Activated T-helper 1 cell treated with anti-CD3 and anti-CD28 coated beads, Interleukin-12 subunit alpha, Interleukin-12 subunit beta, Interleukin-2, Interleukin-4 antibody, amounts not matched to agents 30 ng/mL and 10 ng/mL and 1 ng/mL, durations not matched to agents 14 hours and 24 hours and 36 hours (primary cell): Measurements from ENCODE around the gene RFWD3. TPM values are rescaled to one million over a fixed set of nuclear protein-coding genes. Genes with fewer than 3 reads are reported as not detected.

Experiments
- DNase-seq: peaks from one replicate; pipeline ENCODE4 v3.0.0; 2021; ENCODE audit warnings: low spot score
- H3K27ac Mint-ChIP-seq: one replicate; pipeline ENCODE4 v1.8.0; 2021; ENCODE audit warnings: mild to moderate bottlenecking, mixed read lengths
- H3K27me3 Mint-ChIP-seq: one replicate; pipeline ENCODE4 v1.8.0; 2022; ENCODE audit warnings: mild to moderate bottlenecking, moderate library complexity, mixed read lengths; ENCODE audit not compliant: insufficient read depth
- H3K36me3 Mint-ChIP-seq: one replicate; pipeline ENCODE4 v1.8.0; 2021; ENCODE audit warnings: low read depth, mixed read lengths
- H3K4me1 Mint-ChIP-seq: one replicate; pipeline ENCODE4 v1.8.0; 2021; ENCODE audit warnings: low read depth, mixed read lengths
- H3K4me3 Mint-ChIP-seq: one replicate; pipeline ENCODE4 v1.8.0; 2021; ENCODE audit warnings: mild to moderate bottlenecking, moderate library complexity, mixed read lengths
- H3K9me3 Mint-ChIP-seq: one replicate; pipeline ENCODE4 v1.8.0; 2021; ENCODE audit warnings: mixed read lengths
- intact Hi-C: fragments of 100-400 bp; cut with micrococcal nuclease; formaldehyde crosslinking; loops from one replicate; pipeline ENCODE4 v1.15.1; 2024
- total RNA-seq: library from RNA; stranded (reverse); gene quantifications from 2 replicates; pipeline ENCODE4 v1.2.3, GENCODE V29; 2022

The RFWD3 gene
- total RNA-seq, 1 donor from 2014 or later, result 112 TPM

DNA sequence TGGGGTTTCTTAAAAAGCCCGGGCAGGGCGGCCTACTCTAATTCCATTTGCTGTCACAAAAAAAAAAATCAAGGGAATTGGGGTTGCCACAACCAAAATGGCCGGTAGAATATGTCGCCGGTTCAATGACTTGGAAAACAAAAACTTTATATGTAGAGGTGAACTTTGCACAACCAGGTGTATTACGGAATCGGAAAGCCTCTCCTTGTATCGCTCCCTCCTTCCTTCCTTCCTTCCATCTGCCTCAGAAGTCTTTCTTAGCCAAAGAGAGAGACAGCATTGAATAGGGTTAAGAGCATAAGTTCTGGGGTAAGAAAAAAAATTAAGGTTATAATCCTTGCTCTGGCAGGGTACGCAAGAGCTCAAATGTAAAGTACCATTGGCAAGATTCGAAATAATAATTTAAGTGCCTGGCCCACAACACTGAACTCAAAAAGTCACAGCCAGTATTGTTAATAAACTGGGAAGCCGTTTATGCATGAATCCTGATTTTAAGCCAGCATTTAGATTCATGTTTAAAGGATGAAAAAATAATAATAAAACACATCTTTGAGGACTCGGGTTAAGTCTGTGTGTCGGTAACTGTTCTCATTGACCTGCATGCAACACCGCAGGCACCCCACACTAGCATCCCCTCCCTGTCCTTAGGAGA lies 59.2 kb downstream of the RFWD3 start:
- peak overlapping the region; percentile 92 for H3K4me3 Mint-ChIP-seq
- no peak for DNase-seq
- intact Hi-C loops, result loop anchor here (1.0 to 10.0 kb wide), 14 partner anchors 20 to 1037 kb away; partner anchors contain the start of genes CFDP1, KARS1, MLKL and PSMD7
- peaks cover 60% of the 10 kb centered on the region for H3K4me1 Mint-ChIP-seq
- H3K27me3 Mint-ChIP-seq, result no peaks in the 10 kb centered on the region
- H3K27ac Mint-ChIP-seq, result peak overlapping the region; percentile 77
- peaks cover 3% of the 10 kb centered on the region for H3K9me3 Mint-ChIP-seq
- peaks cover 15% of the 10 kb centered on the region for H3K36me3 Mint-ChIP-seq

GRCh38 chr16:74606521-74607309 lies 60.0 kb downstream of the RFWD3 start, which contains the start of gene GLG1:
Gene GLG1 (minus strand): TSS chr16:74607114. CDS start chr16:74607094, 20 bp downstream.
- H3K4me1 Mint-ChIP-seq, result peaks cover 64% of the 10 kb centered on the region

DNA sequence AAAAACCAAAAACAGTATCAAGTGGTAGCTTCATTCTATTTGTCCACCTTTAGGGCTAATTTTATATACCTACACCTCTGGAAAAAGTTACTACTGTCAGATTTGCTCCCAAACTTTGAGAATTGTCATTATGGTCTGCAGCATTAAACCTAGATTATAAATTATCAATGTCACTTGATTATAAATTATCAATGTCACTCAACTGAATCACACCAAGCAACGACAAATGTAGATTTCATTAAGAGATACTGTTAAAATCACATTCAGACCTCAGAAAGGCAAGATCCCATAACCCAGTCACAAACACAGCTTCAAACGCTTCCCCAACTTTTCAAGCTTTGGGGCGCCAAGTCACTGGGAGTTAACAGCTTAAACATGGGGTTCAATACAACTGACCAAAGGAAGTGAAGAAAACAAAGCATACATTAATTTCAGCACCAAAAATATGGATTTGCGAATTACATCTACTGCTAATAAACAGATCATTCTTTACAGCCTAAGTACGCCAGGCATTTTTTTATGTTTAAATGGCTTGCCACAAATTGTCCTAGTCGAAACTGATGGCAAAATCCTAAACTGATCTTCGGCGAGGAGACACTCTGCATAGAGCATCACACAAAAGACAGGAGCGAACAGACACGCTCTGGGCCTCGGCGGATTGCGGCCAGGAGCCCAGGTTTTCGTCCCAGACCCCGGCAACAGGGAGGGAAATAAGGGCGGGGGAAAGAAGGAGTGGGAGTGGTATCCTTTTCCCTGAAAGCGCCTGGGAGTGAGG lies 60.7 kb downstream of the RFWD3 start:
- no peak for DNase-seq
- intact Hi-C loops, result loop anchor here (2.0 to 10.0 kb wide), 6 partner anchors 95 to 1039 kb away; partner anchors contain the start of genes CFDP1, KARS1, MLKL and TERF2IP
- Mint-ChIP-seq H3K27me3 (no peaks in the 10 kb centered on the region), H3K4me1 (peaks cover 72% of the 10 kb centered on the region), H3K9me3 (peaks cover 3% of the 10 kb centered on the region), H3K4me3 (peak overlapping the region; percentile 92), H3K36me3 (peaks cover 15% of the 10 kb centered on the region), H3K27ac (peak overlapping the region; percentile 92)

More at GRCh38 chr16:74606521-74607309, 60.0 kb downstream of the RFWD3 start, which contains the start of gene GLG1:
- peaks cover 3% of the 10 kb centered on the region for H3K9me3 Mint-ChIP-seq
- H3K4me3 Mint-ChIP-seq, result peak within 1 kb of the TSS; percentile 92
- H3K27me3 Mint-ChIP-seq, result no peaks in the 10 kb centered on the region
- H3K36me3 Mint-ChIP-seq, result peaks cover 15% of the 10 kb centered on the region
- peak within 1 kb of the TSS; percentile 92 for H3K27ac Mint-ChIP-seq
- intact Hi-C loops, result loop anchor here (1.0 to 10.0 kb wide), 14 partner anchors 21 to 1038 kb away; partner anchors contain the start of genes CFDP1, KARS1, MLKL and PSMD7
- DNase-seq, result peak; percentile 89

- Mint-ChIP-seq H3K4me1 (peaks cover 78% of the 10 kb centered on the region), H3K27ac (peak overlapping the region; percentile 92)
Observed at GRCh38 chr16:74605332-74605731, 61.3 kb downstream of the RFWD3 start.

DNA sequence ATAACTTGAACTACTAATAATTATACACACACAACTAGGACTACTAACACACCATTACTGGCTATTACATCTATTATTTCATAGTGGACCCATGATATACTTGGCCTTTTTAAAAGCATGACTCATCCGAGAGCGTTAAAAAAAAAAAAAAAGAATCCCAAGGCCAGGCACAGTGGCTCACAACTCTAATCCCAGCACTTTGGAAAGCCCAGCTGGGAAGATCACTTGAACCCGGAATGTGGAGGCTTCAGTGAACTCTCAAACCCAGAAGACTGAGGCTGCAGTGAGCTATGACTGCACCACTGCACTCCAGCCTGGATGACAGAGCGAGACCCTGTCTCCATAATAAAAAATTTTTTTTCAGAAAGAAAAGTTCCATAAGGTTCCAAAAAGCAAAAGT lies 62.8 kb downstream of the RFWD3 start:
- peaks cover under 1% of the 10 kb centered on the region for H3K9me3 Mint-ChIP-seq
- no peaks in the 10 kb centered on the region for H3K27me3 Mint-ChIP-seq
- H3K36me3 Mint-ChIP-seq, result peaks cover 17% of the 10 kb centered on the region
- H3K27ac Mint-ChIP-seq, result peak overlapping the region; percentile 18
- peak overlapping the region; percentile 92 for H3K4me3 Mint-ChIP-seq
- intact Hi-C loops, result loop anchor here (5.0 to 10.0 kb wide), 2 partner anchors 37 to 1041 kb away; partner anchors contain the start of genes KARS1 and TERF2IP
- DNase-seq, result no peak
- peaks cover 86% of the 10 kb centered on the region for H3K4me1 Mint-ChIP-seq

More at GRCh38 chr16:74605332-74605731, 61.3 kb downstream of the RFWD3 start:
- no peak for DNase-seq
- intact Hi-C loops, result loop anchor here (5.0 to 10.0 kb wide), 4 partner anchors 113 to 1039 kb away; partner anchors contain the start of genes CFDP1, KARS1 and TERF2IP
- Mint-ChIP-seq H3K36me3 (peaks cover 15% of the 10 kb centered on the region), H3K9me3 (peaks cover 3% of the 10 kb centered on the region), H3K4me3 (peak overlapping the region; percentile 92), H3K27me3 (no peaks in the 10 kb centered on the region)

DNA sequence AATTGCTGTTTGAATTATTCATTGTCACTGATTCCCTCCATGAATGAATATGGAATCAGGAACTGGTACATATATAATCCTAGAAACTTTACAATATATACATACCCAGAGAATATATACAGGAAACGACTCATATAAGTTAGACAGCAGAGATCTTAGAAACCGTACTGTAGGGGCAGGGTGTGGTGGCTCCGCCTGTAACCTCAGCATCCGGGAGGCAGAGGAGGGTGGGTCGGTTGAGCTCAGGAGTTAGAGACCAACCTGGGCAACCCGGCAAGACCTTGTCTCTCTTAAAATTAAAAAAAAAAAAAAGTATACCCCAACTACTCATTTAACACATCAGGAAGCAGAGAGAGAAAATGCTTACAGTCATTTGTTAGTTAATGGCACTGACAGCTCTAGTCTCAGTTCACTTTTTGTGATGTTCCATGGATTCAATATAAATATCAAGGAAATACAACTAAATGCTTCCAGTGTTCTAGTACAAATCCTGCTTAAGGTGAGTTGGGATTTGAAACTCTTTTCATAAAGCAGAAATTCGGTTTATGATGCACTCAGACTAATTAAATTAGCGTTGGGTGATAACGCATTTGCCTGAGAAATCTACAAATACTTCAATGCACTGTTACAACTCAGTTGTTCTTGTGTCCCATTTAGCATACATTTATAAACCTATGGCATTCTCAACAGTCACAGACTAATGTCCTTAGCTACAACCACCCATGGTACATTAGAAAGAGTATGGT lies 65.4 kb downstream of the RFWD3 start:
- Mint-ChIP-seq H3K4me3 (peak overlapping the region; percentile 77), H3K27me3 (no peaks in the 10 kb centered on the region), H3K4me1 (peaks cover 70% of the 10 kb centered on the region), H3K27ac (peak overlapping the region; percentile 77), H3K9me3 (no peaks in the 10 kb centered on the region), H3K36me3 (peaks cover 23% of the 10 kb centered on the region)
- DNase-seq, result peak; percentile 66
- intact Hi-C loops, result loop anchor here (1.0 to 10.0 kb wide), 3 partner anchors 23 to 1044 kb away; partner anchors contain the start of genes KARS1 and TERF2IP

DNA sequence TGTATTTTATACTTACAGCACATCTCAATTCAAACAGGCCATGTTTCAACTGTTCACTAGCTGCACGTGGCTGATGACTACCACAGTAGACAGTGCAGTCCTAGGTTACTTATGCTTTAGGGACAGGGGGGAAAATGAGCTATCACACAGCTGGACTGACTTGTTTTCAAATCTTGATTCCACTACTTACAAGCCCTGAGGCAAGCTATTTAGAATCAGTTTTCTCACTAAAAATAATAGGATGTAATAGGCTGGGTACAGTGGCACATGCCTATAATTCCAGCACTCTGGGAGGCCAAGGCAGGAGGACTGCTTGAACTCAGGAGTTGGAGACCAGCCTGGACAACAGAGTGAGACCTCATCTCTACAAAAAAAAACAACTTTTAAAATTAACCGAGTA lies 70.1 kb downstream of the RFWD3 start:
- Mint-ChIP-seq H3K27ac (no peak overlapping the region), H3K4me1 (peaks cover 39% of the 10 kb centered on the region)

DNA sequence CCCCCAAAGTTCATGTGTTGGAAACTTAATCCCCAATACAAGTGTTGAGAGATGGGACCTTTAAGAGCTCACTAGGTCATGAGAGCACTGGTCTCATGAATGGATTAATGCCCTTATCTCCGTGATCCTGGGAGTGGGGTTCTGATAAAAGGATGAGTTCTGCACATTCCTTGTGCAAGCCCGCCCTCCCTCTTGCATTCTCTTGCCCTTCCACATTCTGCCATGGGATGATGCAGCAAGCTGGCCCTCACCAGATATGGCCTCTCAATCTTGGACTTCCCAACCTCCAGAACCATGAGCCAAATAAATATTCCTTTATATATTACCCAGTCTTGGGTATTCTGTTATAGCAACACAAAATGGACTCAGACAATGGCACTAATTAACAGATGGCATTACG lies 73.8 kb downstream of the RFWD3 start:
- intact Hi-C loops, result no loop called here
- H3K9me3 Mint-ChIP-seq, result no peaks in the 10 kb centered on the region
- H3K4me3 Mint-ChIP-seq, result no peak overlapping the region
- no peak overlapping the region for H3K27ac Mint-ChIP-seq
- no peaks in the 10 kb centered on the region for H3K27me3 Mint-ChIP-seq
- no peak for DNase-seq
- H3K36me3 Mint-ChIP-seq, result peaks cover 8% of the 10 kb centered on the region
- H3K4me1 Mint-ChIP-seq, result peaks cover 19% of the 10 kb centered on the region

More for the DNA sequence above, 70.1 kb downstream of the RFWD3 start:
- Mint-ChIP-seq H3K4me3 (no peak overlapping the region), H3K9me3 (no peaks in the 10 kb centered on the region), H3K27me3 (no peaks in the 10 kb centered on the region), H3K36me3 (peaks cover 14% of the 10 kb centered on the region)
- intact Hi-C loops, result no loop called here
- DNase-seq, result no peak

GRCh38 chr16:74591876-74592650 lies 74.6 kb downstream of the RFWD3 start:
- Mint-ChIP-seq H3K27me3 (no peaks in the 10 kb centered on the region), H3K9me3 (no peaks in the 10 kb centered on the region), H3K27ac (no peak overlapping the region), H3K36me3 (peaks cover 11% of the 10 kb centered on the region), H3K4me3 (no peak overlapping the region), H3K4me1 (peaks cover 22% of the 10 kb centered on the region)
- intact Hi-C loops, result no loop called here
- no peak for DNase-seq

DNA sequence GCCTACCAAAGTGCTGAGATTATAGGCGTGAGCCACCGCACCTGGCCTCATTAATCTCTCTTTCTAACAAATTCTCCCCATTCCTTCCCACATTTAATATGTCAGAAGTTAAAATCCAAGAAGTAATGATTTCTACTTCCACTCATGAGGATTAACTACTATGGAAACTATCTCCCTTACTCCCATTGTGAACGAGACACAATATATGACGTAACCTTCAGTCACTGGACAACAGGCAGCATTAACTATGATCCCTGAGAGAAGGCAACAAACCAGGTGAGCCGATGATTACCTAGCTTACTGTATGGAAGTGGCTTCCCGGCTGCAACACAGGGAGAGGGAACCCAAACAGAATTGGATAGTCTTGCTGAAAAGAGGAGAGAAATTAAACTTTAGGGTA lies 79.7 kb downstream of the RFWD3 start:
- no peak for DNase-seq
- Mint-ChIP-seq H3K4me1 (peaks cover 18% of the 10 kb centered on the region), H3K36me3 (peaks cover 12% of the 10 kb centered on the region), H3K4me3 (no peak overlapping the region), H3K27me3 (no peaks in the 10 kb centered on the region), H3K9me3 (no peaks in the 10 kb centered on the region), H3K27ac (no peak overlapping the region)
- intact Hi-C loops, result no loop called here

DNA sequence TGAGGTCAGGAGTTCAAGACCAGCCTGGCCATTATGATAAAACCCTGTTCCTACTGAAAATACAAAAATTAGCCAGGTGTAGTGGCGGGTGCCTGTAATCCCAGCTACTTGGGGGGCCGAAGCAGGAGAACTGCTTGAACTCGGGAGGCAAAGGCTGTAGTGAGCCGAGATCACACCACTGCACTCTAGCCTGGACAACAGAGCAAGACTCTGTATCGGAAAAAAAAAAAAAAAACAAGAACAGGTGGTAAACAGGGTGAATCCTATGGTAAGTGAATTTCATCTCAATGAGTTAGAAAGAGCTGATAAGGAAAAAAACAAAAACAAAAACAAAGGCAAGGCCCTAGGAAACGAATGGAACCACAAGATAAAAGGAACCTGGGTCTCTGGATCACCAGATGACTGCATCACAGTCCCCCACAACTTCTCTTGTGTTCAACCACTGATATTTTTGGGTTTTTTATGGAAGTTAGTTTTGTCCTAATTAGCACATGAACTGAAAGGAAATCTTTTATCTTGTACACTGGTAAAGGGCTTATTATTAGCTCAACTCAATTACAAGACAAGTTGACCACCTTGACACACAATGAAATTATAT lies 80.7 kb downstream of the RFWD3 start:
- Mint-ChIP-seq H3K4me1 (peaks cover 21% of the 10 kb centered on the region), H3K27ac (no peak overlapping the region), H3K27me3 (no peaks in the 10 kb centered on the region), H3K4me3 (no peak overlapping the region), H3K36me3 (peaks cover 12% of the 10 kb centered on the region), H3K9me3 (no peaks in the 10 kb centered on the region)
- no peak for DNase-seq
- intact Hi-C loops, result no loop called here
